HL-60/S4 treated with retinoic acid at 250 ng/mL for 4 days and 3 days (cell line): Measurements from ENCODE around the gene PRKG1.

Experiments
- in situ Hi-C: fragments of 300-500 bp; cut with MboI; formaldehyde crosslinking; loops from 2 replicates; pipeline ENCODE4 v1.7.0; 2022; ENCODE audit warnings: low sequenced_read_pairs

Gene PRKG1

GRCh38 chr10:51783941-51784340, 709.7 kb downstream of the PRKG1 start:
- in situ Hi-C loops, result no loop called here

- in situ Hi-C loops, result no loop called here
Measured at GRCh38 chr10:51786016-51786683, 711.9 kb downstream of the PRKG1 start.

GRCh38 chr10:51786684-51787035, 712.4 kb downstream of the PRKG1 start:
- in situ Hi-C loops, result no loop called here

GRCh38 chr10:51788273-51788672, 714.0 kb downstream of the PRKG1 start:
- in situ Hi-C loops, result no loop called here

GRCh38 chr10:51789118-51789517, 714.8 kb downstream of the PRKG1 start:
- in situ Hi-C loops, result no loop called here

- in situ Hi-C loops, result no loop called here
Measured at GRCh38 chr10:51789903-51790302, 715.6 kb downstream of the PRKG1 start.

GRCh38 chr10:51792678-51793077, 718.4 kb downstream of the PRKG1 start:
- in situ Hi-C loops, result no loop called here

- in situ Hi-C loops, result no loop called here
Measured at GRCh38 chr10:51800121-51800520, 725.8 kb downstream of the PRKG1 start.

- in situ Hi-C loops, result no loop called here
Measured at GRCh38 chr10:51800725-51801424, 726.6 kb downstream of the PRKG1 start.

GRCh38 chr10:51802030-51802429, 727.7 kb downstream of the PRKG1 start:
- in situ Hi-C loops, result no loop called here

GRCh38 chr10:51804866-51805265, 730.6 kb downstream of the PRKG1 start:
- in situ Hi-C loops, result no loop called here

- in situ Hi-C loops, result no loop called here
Measured at GRCh38 chr10:51806079-51806835, 732.0 kb downstream of the PRKG1 start.

GRCh38 chr10:51808187-51808586, 733.9 kb downstream of the PRKG1 start:
- in situ Hi-C loops, result no loop called here

- in situ Hi-C loops, result no loop called here
Measured at GRCh38 chr10:51815723-51816122, 741.4 kb downstream of the PRKG1 start.

- in situ Hi-C loops, result no loop called here
Measured at GRCh38 chr10:51821045-51821444, 746.8 kb downstream of the PRKG1 start.

- in situ Hi-C loops, result no loop called here
Measured at GRCh38 chr10:51821745-51822144, 747.5 kb downstream of the PRKG1 start.

- in situ Hi-C loops, result no loop called here
Measured at GRCh38 chr10:51832652-51833383, 758.5 kb downstream of the PRKG1 start.

GRCh38 chr10:51834548-51834947, 760.3 kb downstream of the PRKG1 start:
- in situ Hi-C loops, result no loop called here

- in situ Hi-C loops, result no loop called here
Measured at GRCh38 chr10:51838471-51838870, 764.2 kb downstream of the PRKG1 start.

GRCh38 chr10:51843966-51844365, 769.7 kb downstream of the PRKG1 start:
- in situ Hi-C loops, result no loop called here

GRCh38 chr10:51846856-51847506, 772.7 kb downstream of the PRKG1 start:
- in situ Hi-C loops, result no loop called here
